ENCODE data around the gene NOS2.

- no peak for TF ChIP-seq POLR2A (IDR thresholded peaks at IDR 0.05)
- TF ChIP-seq, protein P1, sequence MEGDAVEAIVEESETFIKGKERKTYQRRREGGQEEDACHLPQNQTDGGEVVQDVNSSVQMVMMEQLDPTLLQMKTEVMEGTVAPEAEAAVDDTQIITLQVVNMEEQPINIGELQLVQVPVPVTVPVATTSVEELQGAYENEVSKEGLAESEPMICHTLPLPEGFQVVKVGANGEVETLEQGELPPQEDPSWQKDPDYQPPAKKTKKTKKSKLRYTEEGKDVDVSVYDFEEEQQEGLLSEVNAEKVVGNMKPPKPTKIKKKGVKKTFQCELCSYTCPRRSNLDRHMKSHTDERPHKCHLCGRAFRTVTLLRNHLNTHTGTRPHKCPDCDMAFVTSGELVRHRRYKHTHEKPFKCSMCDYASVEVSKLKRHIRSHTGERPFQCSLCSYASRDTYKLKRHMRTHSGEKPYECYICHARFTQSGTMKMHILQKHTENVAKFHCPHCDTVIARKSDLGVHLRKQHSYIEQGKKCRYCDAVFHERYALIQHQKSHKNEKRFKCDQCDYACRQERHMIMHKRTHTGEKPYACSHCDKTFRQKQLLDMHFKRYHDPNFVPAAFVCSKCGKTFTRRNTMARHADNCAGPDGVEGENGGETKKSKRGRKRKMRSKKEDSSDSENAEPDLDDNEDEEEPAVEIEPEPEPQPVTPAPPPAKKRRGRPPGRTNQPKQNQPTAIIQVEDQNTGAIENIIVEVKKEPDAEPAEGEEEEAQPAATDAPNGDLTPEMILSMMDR (IDR thresholded peaks at IDR 0.05), result no peak
Observed at GRCh38 chr17:27810902-27811557, 10.7 kb upstream of the NOS2 start.

All from lower leg skin (tissue), 3 donors.